Measurements from ENCODE around the gene FNIP2. TPM values are rescaled to one million over a fixed set of nuclear protein-coding genes. Genes with fewer than 3 reads are reported as not detected.

Gene FNIP2
- total RNA-seq, 1 donor from 2014 or later: 30.5 TPM

DNA sequence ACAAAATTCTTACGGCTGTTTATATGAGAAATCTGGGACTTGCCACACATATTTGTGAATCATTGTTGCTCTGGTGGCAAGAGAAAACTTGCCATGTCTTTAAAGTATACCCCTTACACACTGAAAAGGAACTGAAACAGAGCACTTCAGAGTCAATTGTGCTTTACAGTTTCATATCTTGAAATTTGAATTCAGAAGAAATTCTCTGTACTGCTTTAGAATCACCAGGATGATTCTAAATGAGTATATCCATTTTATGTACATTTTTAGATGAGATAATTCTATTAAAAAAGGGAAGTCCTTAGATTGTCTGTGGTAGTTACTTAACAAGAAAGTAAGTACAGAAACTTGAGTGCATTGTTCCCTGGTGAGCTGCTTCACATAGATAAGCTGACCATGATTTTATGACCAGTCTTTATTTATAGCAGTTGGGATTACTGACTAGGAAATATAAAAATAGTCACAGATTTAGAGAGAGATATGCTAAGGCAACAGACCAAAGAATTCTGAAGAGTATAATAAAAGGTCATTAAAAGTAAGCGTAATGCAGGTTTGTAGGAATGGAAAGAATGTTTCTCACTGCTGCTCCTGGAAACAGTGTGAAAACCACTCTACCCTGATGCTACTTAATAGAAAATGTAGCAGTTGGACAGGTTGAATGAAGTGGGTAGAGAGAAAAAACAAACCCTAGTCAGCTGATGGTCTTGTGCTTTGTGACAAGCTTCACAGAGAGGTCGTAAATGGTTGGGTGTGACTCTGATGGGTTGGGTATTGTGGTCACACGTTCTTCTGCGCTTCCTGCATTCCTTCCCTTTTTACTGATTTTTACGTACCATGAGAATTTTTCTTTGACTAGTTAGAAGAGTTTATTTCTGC, 41.0 kb downstream of the FNIP2 start:
- DNase-seq (ENCODE audit: low read depth, low spot score): no peak
- H3K27ac Mint-ChIP-seq (ENCODE audit: unreplicated experiment): no peak overlapping the region
- H3K36me3 Mint-ChIP-seq (ENCODE audit: low read depth): no peaks in the 10 kb centered on the region
- H3K4me3 Mint-ChIP-seq: no peak overlapping the region
- no peaks in the 10 kb centered on the region for H3K9me3 Mint-ChIP-seq
- TF ChIP-seq, protein P1, sequence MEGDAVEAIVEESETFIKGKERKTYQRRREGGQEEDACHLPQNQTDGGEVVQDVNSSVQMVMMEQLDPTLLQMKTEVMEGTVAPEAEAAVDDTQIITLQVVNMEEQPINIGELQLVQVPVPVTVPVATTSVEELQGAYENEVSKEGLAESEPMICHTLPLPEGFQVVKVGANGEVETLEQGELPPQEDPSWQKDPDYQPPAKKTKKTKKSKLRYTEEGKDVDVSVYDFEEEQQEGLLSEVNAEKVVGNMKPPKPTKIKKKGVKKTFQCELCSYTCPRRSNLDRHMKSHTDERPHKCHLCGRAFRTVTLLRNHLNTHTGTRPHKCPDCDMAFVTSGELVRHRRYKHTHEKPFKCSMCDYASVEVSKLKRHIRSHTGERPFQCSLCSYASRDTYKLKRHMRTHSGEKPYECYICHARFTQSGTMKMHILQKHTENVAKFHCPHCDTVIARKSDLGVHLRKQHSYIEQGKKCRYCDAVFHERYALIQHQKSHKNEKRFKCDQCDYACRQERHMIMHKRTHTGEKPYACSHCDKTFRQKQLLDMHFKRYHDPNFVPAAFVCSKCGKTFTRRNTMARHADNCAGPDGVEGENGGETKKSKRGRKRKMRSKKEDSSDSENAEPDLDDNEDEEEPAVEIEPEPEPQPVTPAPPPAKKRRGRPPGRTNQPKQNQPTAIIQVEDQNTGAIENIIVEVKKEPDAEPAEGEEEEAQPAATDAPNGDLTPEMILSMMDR (conservative IDR thresholded peaks at IDR 0.05): no peak
- peaks cover 37% of the 10 kb centered on the region for H3K4me1 Mint-ChIP-seq
- H3K27me3 Mint-ChIP-seq (ENCODE audit: low read depth): no peaks in the 10 kb centered on the region

DNA sequence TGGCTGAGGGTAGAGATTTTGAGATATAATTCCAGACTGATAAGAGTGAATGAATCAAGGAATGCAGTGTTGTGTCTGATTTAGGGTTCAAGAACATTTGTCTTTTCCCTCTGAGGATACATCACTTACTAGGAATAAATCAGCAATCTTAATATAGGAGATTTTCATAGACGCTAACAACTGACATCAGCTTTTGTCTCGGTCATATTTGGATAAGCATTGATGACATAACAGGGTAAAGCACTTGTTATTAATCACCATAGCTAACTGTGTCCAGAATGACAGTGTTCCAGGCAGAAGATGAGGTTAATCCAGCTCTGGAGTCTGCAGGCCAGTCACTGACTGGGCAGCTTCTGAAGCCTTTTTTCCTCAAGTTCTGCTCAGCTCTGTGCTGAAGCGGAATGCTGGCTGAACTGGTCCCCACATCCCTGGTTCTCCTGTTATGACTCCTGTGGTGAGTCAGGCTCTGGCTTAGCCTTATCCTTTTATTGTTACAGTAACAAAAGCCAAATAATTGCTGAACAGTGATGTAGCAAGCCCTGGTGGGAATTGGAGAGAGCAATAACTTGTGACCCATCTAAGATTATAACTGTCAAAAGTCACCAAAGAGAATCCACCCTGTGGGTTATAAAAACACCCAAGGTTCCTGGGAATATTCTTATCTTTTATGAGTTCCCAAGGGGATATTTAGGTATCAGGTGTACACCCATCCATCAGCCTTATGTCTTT, 41.8 kb downstream of the FNIP2 start:
- TF ChIP-seq, protein P1 (conservative IDR thresholded peaks at IDR 0.05): no peak
- Mint-ChIP-seq H3K4me3 (no peak overlapping the region), H3K27ac (ENCODE audit: unreplicated experiment) (no peak overlapping the region), H3K27me3 (ENCODE audit: low read depth) (no peaks in the 10 kb centered on the region), H3K36me3 (ENCODE audit: low read depth) (no peaks in the 10 kb centered on the region), H3K9me3 (no peaks in the 10 kb centered on the region), H3K4me1 (peaks cover 35% of the 10 kb centered on the region)
- DNase-seq (ENCODE audit: low read depth, low spot score): no peak

DNA sequence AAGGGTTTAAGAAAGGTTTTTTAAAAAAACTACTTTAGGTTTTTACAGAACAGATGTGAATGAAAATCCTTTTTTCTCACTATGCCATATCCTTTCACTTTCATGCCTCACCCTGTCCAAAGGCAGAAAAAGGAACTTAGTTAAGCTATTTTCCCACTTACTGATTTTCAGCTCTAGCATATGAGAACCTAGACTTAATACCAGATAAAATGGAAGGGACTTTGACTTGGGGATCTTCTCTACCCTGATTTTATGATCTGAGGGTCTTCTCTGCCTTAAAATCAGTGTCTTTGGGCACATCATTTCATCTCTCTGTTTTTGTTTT, 42.4 kb downstream of the FNIP2 start:
- Mint-ChIP-seq H3K9me3 (no peaks in the 10 kb centered on the region), H3K27me3 (ENCODE audit: low read depth) (no peaks in the 10 kb centered on the region), H3K4me3 (no peak overlapping the region), H3K4me1 (peaks cover 29% of the 10 kb centered on the region), H3K27ac (ENCODE audit: unreplicated experiment) (no peak overlapping the region), H3K36me3 (ENCODE audit: low read depth) (no peaks in the 10 kb centered on the region)
- no peak for DNase-seq (ENCODE audit: low read depth, low spot score)
- TF ChIP-seq, protein P1 (conservative IDR thresholded peaks at IDR 0.05): no peak

DNA sequence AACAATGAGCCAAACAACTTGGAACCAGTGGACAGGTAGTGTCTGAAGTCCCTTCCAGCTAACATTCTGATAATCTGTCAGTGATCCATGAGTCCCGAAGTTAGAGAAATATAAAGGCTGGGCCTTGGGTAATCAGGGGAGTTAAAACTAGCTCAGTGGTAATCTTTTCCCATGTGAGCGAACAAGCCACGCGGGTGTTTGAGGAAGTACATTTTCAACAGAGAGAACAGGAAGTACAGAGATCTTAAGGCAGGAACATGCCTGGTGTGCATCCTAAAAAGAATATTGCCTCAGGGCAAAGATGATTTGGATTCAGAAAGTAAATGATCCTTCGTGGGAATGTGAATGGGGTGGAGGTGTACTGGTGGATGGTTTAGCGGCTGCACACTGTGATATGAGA, 42.9 kb downstream of the FNIP2 start:
- Mint-ChIP-seq H3K27me3 (ENCODE audit: low read depth) (no peaks in the 10 kb centered on the region), H3K27ac (ENCODE audit: unreplicated experiment) (no peak overlapping the region), H3K9me3 (no peaks in the 10 kb centered on the region), H3K4me3 (no peak overlapping the region), H3K4me1 (peaks cover 29% of the 10 kb centered on the region), H3K36me3 (ENCODE audit: low read depth) (no peaks in the 10 kb centered on the region)
- TF ChIP-seq, protein P1 (conservative IDR thresholded peaks at IDR 0.05): no peak
- DNase-seq (ENCODE audit: low read depth, low spot score): no peak

DNA sequence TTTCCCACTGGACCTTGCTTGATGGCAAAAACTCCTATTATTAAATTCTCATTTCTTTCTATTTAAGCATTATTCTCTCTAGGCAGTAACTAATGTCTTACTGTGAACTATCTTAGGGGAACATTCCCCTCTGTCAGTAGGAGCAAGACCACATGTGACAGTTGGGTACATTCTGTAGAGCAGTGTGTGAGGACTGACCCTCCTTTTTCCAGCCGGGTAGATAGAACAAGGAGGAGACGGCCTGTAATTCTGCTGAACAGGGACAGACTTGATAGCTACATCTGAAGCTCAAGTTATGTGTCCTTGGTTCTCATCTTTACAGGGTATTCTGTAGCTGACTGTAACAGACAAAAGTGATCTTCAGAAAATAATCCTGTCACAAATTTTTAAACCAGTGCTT, 43.3 kb downstream of the FNIP2 start:
- peaks cover 29% of the 10 kb centered on the region for H3K4me1 Mint-ChIP-seq
- H3K9me3 Mint-ChIP-seq: no peaks in the 10 kb centered on the region
- TF ChIP-seq, protein P1 (conservative IDR thresholded peaks at IDR 0.05): no peak
- H3K27ac Mint-ChIP-seq (ENCODE audit: unreplicated experiment): no peak overlapping the region
- DNase-seq (ENCODE audit: low read depth, low spot score): no peak
- H3K4me3 Mint-ChIP-seq: no peak overlapping the region
- H3K27me3 Mint-ChIP-seq (ENCODE audit: low read depth): no peaks in the 10 kb centered on the region
- H3K36me3 Mint-ChIP-seq (ENCODE audit: low read depth): no peaks in the 10 kb centered on the region
